ENCODE measurements around the gene CLIC3. TPM values are rescaled to one million over a fixed set of nuclear protein-coding genes. Genes with fewer than 3 reads are reported as not detected.
A peak's percentile ranks its signal among the peaks of the same experiment; 100 is the strongest.

The CLIC3 gene
- total RNA-seq, 4 donors from 2014 or later = 94.8 to 442 (median 200) TPM

DNA sequence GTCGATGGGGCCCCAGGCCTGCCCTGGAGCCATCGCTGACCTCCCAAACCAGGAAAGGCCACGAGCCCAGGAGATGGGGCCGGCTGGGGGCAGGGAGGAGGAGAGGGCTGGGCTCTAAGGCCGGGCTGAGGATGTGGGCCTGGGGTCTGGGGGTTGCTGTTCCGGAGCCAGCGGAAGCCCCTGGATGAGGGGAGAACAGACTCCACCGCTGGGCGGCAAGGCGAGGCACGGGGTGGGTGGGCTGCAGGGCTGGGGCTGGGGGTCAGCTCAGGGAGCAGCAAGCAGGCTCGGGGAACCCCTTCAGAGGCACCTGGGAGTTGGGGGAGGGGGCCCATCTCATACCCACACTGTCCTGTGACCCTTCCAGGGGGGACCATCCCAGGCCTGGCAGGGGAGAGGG lies 32.6 kb downstream of the CLIC3 start:
- no peak for TF ChIP-seq POLR2A (IDR thresholded peaks at IDR 0.05)
- Histone ChIP-seq H3K27ac (no peak overlapping the region), H3K36me3 (no peaks in the 10 kb centered on the region), H3K9me3 (no peaks in the 10 kb centered on the region), H3K4me1 (peaks cover 23 to 47% (median 23%) of the 10 kb centered on the region in 3 donors), H3K4me3 (no peak overlapping the region), H3K27me3 (peaks cover 0 to 8% (median 0%) of the 10 kb centered on the region in 4 donors)
- intact Hi-C loops (cut with DNase I) = no loop called here
- DNase-seq = no peak
- WGBS, 2 donors = 81% methylated on average over 3 of the region's 12 CpGs; no CpG with 5 or more reads in 1 of the 2 donors

DNA sequence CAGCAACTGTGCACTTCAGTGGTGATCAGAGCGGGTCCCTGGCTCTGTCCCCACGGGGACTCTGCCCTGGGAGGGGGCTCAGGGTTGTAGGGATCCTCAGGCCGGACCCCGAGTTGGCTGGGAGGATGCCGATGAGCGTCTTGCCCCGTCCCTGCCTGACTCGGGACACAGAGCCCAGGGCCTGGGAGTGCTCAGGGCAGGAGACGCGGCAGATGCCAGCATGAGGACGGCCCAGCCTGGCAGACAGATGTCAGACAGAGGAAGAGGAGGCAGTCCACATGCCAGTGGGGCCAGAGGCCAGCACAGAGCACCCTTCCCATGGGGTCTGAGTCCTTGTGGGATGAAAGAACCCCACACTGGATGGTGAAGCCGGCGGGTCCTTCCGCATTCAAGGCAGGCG lies 33.0 kb downstream of the CLIC3 start:
- no peak for DNase-seq
- Histone ChIP-seq H3K4me3 (no peak overlapping the region), H3K4me1 (peaks cover 23 to 47% (median 23%) of the 10 kb centered on the region in 3 donors), H3K27me3 (peaks cover 0 to 5% (median 0%) of the 10 kb centered on the region in 4 donors), H3K9me3 (no peaks in the 10 kb centered on the region), H3K27ac (no peak overlapping the region), H3K36me3 (no peaks in the 10 kb centered on the region)
- no peak for TF ChIP-seq POLR2A (IDR thresholded peaks at IDR 0.05)
- TF ChIP-seq, protein P1, sequence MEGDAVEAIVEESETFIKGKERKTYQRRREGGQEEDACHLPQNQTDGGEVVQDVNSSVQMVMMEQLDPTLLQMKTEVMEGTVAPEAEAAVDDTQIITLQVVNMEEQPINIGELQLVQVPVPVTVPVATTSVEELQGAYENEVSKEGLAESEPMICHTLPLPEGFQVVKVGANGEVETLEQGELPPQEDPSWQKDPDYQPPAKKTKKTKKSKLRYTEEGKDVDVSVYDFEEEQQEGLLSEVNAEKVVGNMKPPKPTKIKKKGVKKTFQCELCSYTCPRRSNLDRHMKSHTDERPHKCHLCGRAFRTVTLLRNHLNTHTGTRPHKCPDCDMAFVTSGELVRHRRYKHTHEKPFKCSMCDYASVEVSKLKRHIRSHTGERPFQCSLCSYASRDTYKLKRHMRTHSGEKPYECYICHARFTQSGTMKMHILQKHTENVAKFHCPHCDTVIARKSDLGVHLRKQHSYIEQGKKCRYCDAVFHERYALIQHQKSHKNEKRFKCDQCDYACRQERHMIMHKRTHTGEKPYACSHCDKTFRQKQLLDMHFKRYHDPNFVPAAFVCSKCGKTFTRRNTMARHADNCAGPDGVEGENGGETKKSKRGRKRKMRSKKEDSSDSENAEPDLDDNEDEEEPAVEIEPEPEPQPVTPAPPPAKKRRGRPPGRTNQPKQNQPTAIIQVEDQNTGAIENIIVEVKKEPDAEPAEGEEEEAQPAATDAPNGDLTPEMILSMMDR (IDR thresholded peaks at IDR 0.05) = no peak
- intact Hi-C loops (cut with DNase I) = no loop called here
- WGBS, 2 donors = no CpG with 5 or more reads among the region's 15 CpGs

DNA sequence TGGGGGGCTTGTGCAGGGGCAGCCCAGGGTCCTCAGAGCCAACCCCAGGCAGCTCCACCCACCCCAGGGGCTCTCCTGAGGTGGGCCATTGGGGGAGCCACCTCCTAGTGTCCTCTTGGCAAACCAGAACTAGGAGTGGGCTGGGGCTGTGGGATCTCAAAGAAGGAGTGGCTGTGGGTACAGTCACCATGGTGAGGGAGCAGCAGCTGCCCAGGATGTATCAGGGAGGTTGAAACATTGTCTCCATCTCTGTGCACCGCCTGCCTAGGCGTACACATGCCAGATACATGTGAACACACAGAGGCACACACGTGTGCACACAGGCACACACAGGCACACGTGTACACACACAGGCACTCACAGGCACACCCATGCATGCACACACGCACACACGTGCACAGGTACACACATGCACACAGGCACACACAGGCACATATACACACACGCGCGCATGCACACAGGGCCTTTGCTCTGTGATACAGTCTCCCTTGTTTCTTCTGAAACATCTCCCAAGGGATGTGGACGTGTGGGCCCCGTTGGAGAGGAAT lies 33.6 kb downstream of the CLIC3 start:
- Histone ChIP-seq H3K27me3 (no peaks in the 10 kb centered on the region), H3K4me3 (no peak overlapping the region), H3K9me3 (no peaks in the 10 kb centered on the region), H3K36me3 (no peaks in the 10 kb centered on the region), H3K27ac (no peak overlapping the region), H3K4me1 (peaks cover 23 to 47% (median 23%) of the 10 kb centered on the region in 3 donors)
- 69 to 82% methylated on average over 7 to 11 of the region's 11 CpGs for whole genome bisulfite sequencing, 2 donors
- intact Hi-C loops (cut with DNase I) = no loop called here
- no peak for DNase-seq
- no peak for TF ChIP-seq POLR2A (IDR thresholded peaks at IDR 0.05)
- TF ChIP-seq, protein P1 (IDR thresholded peaks at IDR 0.05) = no peak

DNA sequence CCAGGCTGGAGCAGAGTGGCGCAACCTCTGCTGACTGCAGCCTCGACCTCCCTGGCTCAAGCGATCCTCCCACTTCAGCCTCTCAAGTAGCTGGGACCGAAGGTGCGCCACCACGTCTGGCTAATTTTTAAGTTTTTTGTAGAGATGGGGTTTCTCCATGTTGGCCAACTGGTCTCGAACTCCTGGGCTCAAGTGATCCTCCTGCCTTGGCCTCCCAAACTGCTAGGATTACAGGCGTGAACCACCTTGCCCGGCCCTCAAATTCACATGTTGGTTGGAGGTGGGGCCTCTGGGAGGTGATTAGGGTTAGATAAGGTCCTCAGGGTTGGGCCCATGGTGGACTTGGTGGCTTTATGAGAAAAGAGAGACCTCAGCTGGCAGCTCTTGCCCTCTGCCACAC lies 34.2 kb downstream of the CLIC3 start:
- no peaks in the 10 kb centered on the region for H3K9me3 ChIP-seq
- no peaks in the 10 kb centered on the region for H3K27me3 ChIP-seq
- H3K4me1 ChIP-seq = peaks cover 23 to 47% (median 23%) of the 10 kb centered on the region in 3 donors
- WGBS, 2 donors = 95 to 97% methylated on average over 7 to 9 of the region's 9 CpGs
- H3K36me3 ChIP-seq = no peaks in the 10 kb centered on the region
- TF ChIP-seq, protein P1 (IDR thresholded peaks at IDR 0.05) = no peak
- no peak for TF ChIP-seq POLR2A (IDR thresholded peaks at IDR 0.05)
- intact Hi-C loops (cut with DNase I) = no loop called here
- H3K27ac ChIP-seq = no peak overlapping the region
- H3K4me3 ChIP-seq = no peak overlapping the region
- DNase-seq = no peak

DNA sequence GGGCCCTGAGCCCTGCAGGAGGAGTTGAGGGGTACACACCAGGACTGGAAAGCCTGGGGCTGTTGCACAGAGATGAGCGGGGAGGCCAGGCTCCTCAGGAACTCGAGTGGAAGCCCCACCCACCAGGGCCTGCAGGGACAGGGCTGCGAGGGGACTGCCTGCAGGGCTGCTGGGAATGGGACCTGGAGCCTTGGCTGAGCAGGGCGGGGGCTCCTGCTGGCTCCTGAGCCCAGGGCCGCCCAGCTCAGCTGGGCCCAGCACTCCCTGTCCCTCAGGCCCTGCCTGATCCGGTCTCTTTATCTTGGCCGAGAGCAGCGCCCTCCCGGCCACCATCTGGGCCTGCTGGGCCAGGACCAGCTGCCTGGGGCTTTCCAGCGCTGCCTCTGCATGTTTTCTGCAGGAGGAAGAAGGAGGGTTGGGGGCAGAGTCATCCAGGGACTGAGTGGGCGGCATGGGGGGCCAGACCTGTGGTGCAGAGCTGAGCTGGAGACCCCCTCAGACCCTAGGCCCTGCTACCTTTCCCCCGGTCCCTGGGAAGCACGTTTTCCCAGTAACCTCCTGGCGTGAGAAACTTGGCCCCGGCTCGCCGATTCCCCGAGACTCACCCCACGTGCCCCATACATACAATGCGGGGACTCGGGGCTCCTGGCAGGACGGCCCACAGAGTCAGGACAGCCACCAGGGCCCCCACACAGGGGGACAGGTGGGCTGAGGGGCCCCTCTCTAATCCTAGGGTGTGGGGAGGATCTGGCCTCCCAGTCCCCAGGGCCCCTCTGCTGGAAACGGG lies 34.9 kb downstream of the CLIC3 start:
- intact Hi-C loops (cut with DNase I) = no loop called here
- Histone ChIP-seq H3K36me3 (no peaks in the 10 kb centered on the region), H3K4me3 (no peak overlapping the region), H3K9me3 (no peaks in the 10 kb centered on the region), H3K4me1 (peaks cover 23 to 46% (median 23%) of the 10 kb centered on the region in 3 donors), H3K27me3 (no peaks in the 10 kb centered on the region), H3K27ac (peak overlapping the region in 1 of 4 donors; percentile 13)
- TF ChIP-seq POLR2A (IDR thresholded peaks at IDR 0.05) = no peak
- TF ChIP-seq, protein P1 (IDR thresholded peaks at IDR 0.05) = no peak
- DNase-seq = no peak
- 32 to 42% methylated on average over 7 to 11 of the region's 23 CpGs for WGBS, 2 donors

All from esophagus squamous epithelium (tissue), 5 donors.